ENCODE data around the gene BRINP1. TPM values are rescaled to one million over a fixed set of nuclear protein-coding genes. Genes with fewer than 3 reads are reported as not detected.

Gene BRINP1
- total RNA-seq, 1 experiment from 2014 or later = 14.0 TPM

DNA sequence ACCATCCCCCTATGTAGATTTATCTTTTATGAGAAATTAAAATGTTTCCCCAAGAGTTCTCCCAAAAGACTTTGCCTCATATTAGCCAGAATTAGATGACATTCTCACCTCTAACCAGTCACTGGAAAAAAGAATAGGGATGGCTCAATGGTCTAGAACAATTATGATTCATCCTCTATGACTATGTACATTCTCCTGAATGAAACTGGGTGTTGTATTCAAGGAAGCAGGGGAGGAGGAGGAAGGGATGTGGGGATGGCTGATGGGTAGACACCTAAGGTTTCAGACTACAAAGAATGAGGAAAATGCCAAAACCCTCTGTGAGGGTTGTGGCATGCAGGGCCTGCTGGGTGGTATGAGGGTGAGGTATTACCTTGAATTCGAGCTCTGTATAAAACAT lies 49.5 kb upstream of the BRINP1 start:
- H3K27ac Mint-ChIP-seq = peak overlapping the region in 1 of 3 experiments; percentile 30; a peak in 1 of 7 replicates
- H4K20me1 ChIP-seq (ENCODE audit: control insufficient read depth, insufficient read depth, insufficient read length) = no peaks in the 10 kb centered on the region
- no peak overlapping the region for H3K27ac ChIP-seq (ENCODE audit: insufficient read length, low read depth, low read length)
- H2BK5ac ChIP-seq (ENCODE audit: insufficient read length, low read length) = no peak overlapping the region
- TF ChIP-seq, protein P1, sequence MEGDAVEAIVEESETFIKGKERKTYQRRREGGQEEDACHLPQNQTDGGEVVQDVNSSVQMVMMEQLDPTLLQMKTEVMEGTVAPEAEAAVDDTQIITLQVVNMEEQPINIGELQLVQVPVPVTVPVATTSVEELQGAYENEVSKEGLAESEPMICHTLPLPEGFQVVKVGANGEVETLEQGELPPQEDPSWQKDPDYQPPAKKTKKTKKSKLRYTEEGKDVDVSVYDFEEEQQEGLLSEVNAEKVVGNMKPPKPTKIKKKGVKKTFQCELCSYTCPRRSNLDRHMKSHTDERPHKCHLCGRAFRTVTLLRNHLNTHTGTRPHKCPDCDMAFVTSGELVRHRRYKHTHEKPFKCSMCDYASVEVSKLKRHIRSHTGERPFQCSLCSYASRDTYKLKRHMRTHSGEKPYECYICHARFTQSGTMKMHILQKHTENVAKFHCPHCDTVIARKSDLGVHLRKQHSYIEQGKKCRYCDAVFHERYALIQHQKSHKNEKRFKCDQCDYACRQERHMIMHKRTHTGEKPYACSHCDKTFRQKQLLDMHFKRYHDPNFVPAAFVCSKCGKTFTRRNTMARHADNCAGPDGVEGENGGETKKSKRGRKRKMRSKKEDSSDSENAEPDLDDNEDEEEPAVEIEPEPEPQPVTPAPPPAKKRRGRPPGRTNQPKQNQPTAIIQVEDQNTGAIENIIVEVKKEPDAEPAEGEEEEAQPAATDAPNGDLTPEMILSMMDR (conservative IDR thresholded peaks at IDR 0.05) = no peak
- H3T11ph ChIP-seq (ENCODE audit: low read length) = no peak overlapping the region
- peaks cover 0 to 6% of the 10 kb centered on the region in 2 experiments; a peak in 1 of 4 replicates for H3K4me1 Mint-ChIP-seq
- no peaks in the 10 kb centered on the region for H3K9me3 Mint-ChIP-seq
- H3K27me3 ChIP-seq (ENCODE audit: insufficient read depth, low read length) = no peaks in the 10 kb centered on the region
- H3K9ac ChIP-seq (ENCODE audit: extremely low read depth, insufficient read length, low read length) = no peak overlapping the region
- H3K18ac ChIP-seq (ENCODE audit: insufficient read length, low read depth, low read length) = no peak overlapping the region
- no peaks in the 10 kb centered on the region for H3K27me3 Mint-ChIP-seq (ENCODE audit: low read depth)
- H4K5ac ChIP-seq (ENCODE audit: insufficient read length, low read depth, low read length) = no peak overlapping the region
- DNase-seq = no peak
- no peak overlapping the region for H3K23ac ChIP-seq (ENCODE audit: insufficient read length, low read depth, low read length)
- H4K91ac ChIP-seq (ENCODE audit: insufficient read length, low read depth, low read length) = no peak overlapping the region
- no peak overlapping the region for H2BK120ac ChIP-seq (ENCODE audit: low read depth, low read length, poor library complexity, severe bottlenecking)
- H3K4me3 Mint-ChIP-seq = no peak overlapping the region
- no peaks in the 10 kb centered on the region for H3K79me1 ChIP-seq (ENCODE audit: insufficient read depth, low read depth, low read length, poor library complexity, severe bottlenecking)
- no peaks in the 10 kb centered on the region for H3K4me1 ChIP-seq (ENCODE audit: insufficient read depth, low read length)
- no peak overlapping the region for H2BK12ac ChIP-seq (ENCODE audit: insufficient read length, low read depth, low read length)
- H3K4ac ChIP-seq (ENCODE audit: low read depth, low read length) = no peak overlapping the region
- H3K4me2 ChIP-seq (ENCODE audit: insufficient read depth, insufficient read length, low read length) = no peak overlapping the region
- no peak overlapping the region for H3K14ac ChIP-seq (ENCODE audit: insufficient read depth, low read length)
- H2AFZ ChIP-seq (ENCODE audit: low read length) = no peak overlapping the region
- WGBS (ENCODE audit: extremely low coverage, insufficient read length, low lambda C conversion rate) = no CpG with 5 or more reads among the region's 1 CpG
- no peaks in the 10 kb centered on the region for H3K23me2 ChIP-seq (ENCODE audit: insufficient read length, low read depth, low read length, poor library complexity, severe bottlenecking)
- no peak overlapping the region for H3K56ac ChIP-seq (ENCODE audit: insufficient read length, low read depth, low read length)
- no peak overlapping the region for H2AK5ac ChIP-seq (ENCODE audit: insufficient read length, low read length)
- no peaks in the 10 kb centered on the region for H3K9me3 ChIP-seq (ENCODE audit: control insufficient read depth, low read depth, low read length)
- H2BK15ac ChIP-seq (ENCODE audit: low read depth, low read length) = no peak overlapping the region
- H3K36me3 Mint-ChIP-seq (ENCODE audit: insufficient read depth in 1 of 3, low read depth in 3 of 3) = no peaks in the 10 kb centered on the region
- no peak overlapping the region for H4K8ac ChIP-seq (replicated peaks; ENCODE audit: insufficient read length, low read depth, low read length)
- no peak overlapping the region for H2BK20ac ChIP-seq (ENCODE audit: low read depth, low read length, poor library complexity, severe bottlenecking)
- H3K79me2 ChIP-seq (ENCODE audit: insufficient read depth, low read length) = no peaks in the 10 kb centered on the region

Data from H9 (cell line).